GM18508 (cell line): ENCODE measurements around the gene PRIMA1.

Source experiments
- ATAC-seq: cut with Tn5 transposase; IDR thresholded peaks from one replicate; pipeline ENCODE4 v1.9.1; 2021; ENCODE audit warnings: moderate number of reproducible peaks; ENCODE audit not compliant: insufficient read depth, unreplicated experiment

The PRIMA1 gene

DNA sequence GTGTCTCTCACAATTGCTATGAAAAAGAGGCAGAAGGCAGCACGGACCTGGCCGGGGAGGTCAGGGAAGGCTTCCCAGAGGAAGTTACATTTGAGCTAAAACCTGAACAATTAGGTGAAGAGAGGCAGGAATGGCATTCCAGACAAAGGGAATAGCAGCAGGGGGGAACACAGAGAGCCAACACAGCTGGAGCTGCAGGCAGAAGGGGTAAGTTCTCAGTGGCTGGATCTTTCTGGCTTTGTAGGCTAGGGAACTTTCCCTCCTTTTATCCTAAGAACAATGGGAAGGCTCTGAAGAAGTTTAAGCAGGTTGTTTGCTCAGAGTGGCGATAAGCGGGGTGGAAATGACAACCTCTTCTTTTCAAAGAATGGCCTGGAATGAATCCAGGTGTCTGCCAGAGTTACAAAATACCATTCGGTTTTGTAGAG, 100.0 kb downstream of the PRIMA1 start:
- no peak for ATAC-seq

DNA sequence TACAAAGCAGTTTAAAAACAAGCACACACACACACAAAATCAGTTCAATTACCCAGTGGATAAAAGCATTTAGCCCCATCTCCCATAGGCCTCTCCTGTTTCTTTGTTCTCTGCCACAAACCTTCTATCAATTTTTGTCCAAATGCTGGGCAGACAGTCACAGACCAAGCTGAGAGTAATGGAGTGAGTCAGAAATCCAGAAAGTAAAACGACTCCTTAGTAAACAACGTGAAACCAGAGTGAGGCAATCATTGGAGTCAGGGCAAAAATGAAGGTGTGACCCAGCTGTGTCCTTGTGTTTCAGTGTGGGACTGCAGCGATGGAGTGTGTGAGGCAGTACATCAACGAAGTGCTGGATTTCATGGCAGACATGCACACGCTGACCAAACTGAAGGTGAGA, 102.0 kb downstream of the PRIMA1 start:
- ATAC-seq, result no peak

DNA sequence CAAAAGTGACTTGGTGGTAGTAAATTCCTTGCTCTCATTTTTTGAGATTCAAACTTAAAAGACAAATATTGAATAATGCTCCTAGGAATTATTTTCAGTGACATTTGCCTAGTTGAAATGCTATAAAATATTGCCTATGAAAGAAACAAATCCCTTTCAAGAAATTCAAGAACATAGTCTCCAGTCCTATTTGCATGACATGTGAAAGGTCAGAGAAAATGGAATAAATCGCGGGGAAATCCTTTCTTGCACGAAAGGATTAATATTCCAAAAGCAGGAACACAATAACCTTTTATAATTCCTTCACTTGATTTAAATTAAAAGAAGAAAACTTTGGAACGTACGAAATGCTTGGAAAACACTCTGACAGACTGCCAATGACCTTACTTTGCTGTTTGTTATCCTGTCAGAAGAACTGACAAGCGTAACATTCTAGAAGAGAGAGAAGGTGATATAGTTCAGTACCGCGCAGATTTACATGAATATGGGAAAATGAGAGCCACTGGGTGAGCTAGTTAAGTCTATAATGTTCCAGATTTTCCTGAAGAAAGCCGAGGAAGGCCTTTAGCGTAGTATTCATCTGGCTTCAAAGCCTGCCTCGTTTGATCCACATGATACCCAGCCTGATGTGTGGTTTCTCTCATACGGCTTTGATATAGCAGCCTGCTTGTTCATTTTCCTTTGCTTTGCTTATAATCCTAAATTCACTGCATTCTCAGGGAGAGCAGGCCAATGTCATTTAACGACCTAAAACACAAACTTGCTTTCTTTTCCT, 103.0 kb downstream of the PRIMA1 start:
- no peak for ATAC-seq

DNA sequence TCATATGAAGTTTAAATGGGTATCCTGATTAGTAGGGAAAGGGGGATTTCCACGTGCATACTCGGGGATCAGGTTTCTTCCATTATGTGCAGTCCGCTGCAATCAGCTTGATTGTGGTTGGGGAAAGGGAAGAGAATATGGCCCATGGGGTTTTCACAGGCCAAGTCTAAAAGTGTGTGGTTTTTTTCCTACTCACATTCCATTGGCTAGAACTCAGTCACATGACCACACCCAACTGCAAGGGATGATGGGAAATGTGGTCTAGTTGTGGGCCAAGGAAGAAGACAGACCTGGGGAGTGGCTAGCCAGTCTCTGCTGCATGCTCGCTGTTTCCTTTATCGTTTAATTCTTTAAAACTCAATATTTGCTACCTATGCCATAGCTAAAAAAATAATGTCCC, 105.1 kb downstream of the PRIMA1 start:
- ATAC-seq, result no peak

DNA sequence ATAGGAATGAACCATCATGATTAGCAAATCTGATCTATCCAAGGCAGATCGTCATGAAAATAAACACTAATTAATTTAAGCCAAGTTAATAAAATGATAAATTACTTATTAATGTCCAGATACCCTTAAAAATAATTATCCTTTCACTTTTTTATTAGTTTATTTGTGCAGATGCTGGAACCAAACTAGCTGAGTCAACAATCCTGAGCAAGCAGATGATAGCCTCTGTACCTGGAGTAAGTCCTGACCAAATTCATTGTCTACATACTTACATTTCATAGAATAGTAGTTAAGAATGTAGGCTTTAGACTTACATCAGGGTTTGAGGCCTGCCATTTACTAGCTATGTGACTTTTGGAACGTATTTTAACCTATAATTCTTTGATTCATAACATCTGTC, 105.8 kb downstream of the PRIMA1 start:
- no peak for ATAC-seq

DNA sequence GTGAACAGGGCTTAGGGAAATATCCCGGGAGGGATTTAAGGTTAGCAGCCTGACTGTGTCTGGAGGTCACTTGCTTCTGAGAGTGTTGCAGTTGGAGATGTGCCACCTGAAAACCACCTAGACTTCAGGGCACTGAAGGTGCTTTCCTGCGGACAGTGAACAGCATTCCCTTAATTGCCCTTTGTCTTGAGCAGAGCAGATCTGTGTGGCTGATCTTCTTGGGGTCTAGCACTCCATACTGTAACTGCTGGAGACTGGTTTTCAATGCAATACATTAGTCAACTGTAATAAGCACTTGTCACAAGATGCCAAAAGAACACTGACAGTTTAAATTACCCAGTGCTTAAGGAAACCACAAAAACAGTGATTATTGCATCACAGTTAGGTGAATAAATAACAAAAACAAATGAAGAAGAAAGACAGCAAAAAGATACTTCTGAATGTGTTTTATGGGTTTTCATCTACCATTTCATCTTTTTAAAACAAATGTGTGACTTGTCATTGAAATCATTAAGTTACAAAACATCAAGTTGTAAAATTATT, 111.8 kb downstream of the PRIMA1 start:
- no peak for ATAC-seq

DNA sequence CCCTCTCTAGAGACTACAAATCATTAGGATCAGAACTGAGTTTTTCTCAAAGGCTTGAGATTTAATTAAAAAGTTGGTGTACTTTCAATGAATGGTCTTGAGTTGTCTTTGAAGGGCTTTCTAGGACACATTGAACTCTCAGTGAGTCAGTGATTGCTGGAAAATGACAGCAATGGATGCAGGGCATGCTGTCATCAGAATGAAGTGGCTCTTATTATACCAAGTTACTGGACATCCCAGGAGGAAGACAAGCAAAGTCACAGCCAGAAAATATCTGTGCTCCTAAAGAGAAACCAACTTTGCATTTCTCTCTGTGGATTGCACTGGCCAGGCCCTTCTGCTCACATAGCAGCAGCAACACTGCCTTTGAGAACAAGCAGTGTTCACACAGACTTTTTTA, 112.6 kb downstream of the PRIMA1 start:
- ATAC-seq, result no peak

DNA sequence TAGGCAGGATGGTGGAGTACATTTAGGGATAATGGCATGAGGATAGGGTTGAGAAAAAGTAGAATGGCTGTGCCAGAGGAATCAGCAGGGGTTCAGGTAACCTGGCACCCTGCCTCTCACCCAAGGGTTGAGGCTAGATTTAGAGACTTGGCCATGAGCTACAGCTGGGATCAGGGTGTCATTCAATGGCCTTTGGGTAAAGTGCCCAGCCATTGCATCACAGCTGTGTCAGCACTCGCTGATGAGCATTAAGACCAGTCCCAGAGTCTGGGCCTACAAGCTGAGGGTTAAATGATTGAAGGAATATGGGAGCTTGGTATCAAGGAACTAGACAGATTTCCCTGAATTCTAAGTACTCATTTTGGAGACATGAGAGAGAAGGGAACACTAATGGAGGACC, 113.9 kb downstream of the PRIMA1 start:
- no peak for ATAC-seq

DNA sequence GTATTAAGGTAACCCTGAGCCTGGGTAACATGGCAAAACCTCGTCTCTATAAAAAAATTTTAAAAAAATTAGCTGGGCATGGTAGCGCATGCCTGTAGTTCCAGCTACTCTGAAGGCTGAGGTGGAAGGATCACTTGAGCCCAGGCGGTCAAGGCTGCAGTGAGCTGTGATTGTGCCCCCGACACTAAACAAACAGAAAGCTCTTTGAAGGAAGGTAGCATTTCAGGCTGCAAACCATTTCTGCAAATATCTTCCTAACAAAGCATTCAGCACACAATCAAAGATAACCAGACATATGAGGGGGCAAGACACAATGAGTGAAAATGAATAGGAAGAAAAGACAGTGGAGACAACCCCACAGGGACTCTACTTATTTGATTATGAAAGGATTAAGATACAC, 118.7 kb downstream of the PRIMA1 start:
- ATAC-seq, result no peak
